ENCODE measurements around the gene MYBPC2. TPM values are rescaled to one million over a fixed set of nuclear protein-coding genes. Genes with fewer than 3 reads are reported as not detected.

The MYBPC2 gene
- total RNA-seq, 1 experiment from 2014 or later: 0.18 TPM

DNA sequence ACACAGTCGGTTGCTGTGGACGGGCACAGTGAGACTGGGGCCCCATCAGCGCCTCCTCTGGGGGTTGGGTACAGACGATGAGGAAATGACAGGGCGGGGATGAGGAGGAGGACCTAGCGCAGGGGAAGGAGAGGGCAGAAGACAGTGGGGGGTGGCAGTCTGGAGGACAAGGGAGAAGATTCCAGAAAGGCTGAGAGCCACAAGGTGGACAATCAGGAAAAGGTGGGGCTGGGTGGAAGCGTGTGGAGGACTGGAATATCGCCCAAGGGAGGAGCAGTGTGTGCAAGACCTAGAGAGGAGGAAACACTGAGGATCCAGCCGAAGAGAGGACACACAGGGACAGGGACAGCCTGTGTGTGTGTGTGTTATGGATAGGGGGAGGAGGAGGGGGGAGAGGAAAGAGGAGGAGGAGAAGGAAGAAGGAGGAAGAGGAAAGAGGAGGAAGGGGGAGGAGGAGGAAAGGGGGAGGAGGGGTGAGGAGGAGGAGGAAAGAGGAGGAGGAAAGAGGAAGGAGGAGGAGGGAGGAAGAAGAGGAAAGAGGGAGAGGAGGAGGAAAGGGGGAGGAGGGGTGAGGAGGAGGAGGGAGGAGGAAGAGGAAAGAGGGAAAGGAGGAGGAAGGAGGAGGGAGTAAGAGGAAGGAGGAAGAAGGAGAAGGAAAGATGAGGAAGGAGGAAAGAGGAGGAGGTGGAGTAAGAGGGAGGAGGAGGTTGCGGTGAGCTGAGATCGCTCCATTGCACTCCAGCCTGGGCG is 59.8 kb downstream of the MYBPC2 start:
- peak; percentile 37; the same call in 1 of the 2 replicates for ATAC-seq

DNA sequence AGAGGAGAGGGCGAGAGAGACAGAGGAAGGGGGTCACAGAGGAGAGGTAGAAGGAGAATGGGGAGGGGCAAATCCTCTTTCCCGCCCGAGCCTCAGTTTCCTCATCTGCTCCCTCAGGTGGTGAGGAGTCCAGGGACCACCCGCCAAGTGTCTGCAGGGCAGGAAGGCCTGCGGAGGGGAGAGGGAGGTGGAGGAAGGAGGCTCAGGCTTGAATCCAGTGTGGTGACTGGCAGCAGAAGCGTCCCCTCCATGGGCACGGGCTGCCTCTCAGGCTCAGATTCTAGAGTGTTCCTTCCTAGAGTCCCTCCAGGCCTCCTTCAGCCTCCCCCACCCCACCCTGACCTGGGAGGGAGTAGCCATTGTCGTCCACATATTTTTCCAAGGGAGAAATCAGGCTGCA is 60.5 kb downstream of the MYBPC2 start:
- intact Hi-C loops (cut with micrococcal nuclease; ENCODE audit: unreplicated experiment) (no loop called here), in situ Hi-C loops (cut with HindIII; ENCODE audit: low pct_unique_long_range_greater_than_20kb, low sequenced_read_pairs) (no loop called here)
- no peak for TF ChIP-seq POLR2AphosphoS5 (IDR thresholded peaks at IDR 0.05; ENCODE audit: low read depth, low read length)
- TF ChIP-seq, protein P1, sequence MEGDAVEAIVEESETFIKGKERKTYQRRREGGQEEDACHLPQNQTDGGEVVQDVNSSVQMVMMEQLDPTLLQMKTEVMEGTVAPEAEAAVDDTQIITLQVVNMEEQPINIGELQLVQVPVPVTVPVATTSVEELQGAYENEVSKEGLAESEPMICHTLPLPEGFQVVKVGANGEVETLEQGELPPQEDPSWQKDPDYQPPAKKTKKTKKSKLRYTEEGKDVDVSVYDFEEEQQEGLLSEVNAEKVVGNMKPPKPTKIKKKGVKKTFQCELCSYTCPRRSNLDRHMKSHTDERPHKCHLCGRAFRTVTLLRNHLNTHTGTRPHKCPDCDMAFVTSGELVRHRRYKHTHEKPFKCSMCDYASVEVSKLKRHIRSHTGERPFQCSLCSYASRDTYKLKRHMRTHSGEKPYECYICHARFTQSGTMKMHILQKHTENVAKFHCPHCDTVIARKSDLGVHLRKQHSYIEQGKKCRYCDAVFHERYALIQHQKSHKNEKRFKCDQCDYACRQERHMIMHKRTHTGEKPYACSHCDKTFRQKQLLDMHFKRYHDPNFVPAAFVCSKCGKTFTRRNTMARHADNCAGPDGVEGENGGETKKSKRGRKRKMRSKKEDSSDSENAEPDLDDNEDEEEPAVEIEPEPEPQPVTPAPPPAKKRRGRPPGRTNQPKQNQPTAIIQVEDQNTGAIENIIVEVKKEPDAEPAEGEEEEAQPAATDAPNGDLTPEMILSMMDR (IDR thresholded peaks at IDR 0.05): no peak
- no peak for TF ChIP-seq TCF7L2 (IDR thresholded peaks at IDR 0.05; ENCODE audit: low read depth, low read length)
- TF ChIP-seq, protein P2, sequence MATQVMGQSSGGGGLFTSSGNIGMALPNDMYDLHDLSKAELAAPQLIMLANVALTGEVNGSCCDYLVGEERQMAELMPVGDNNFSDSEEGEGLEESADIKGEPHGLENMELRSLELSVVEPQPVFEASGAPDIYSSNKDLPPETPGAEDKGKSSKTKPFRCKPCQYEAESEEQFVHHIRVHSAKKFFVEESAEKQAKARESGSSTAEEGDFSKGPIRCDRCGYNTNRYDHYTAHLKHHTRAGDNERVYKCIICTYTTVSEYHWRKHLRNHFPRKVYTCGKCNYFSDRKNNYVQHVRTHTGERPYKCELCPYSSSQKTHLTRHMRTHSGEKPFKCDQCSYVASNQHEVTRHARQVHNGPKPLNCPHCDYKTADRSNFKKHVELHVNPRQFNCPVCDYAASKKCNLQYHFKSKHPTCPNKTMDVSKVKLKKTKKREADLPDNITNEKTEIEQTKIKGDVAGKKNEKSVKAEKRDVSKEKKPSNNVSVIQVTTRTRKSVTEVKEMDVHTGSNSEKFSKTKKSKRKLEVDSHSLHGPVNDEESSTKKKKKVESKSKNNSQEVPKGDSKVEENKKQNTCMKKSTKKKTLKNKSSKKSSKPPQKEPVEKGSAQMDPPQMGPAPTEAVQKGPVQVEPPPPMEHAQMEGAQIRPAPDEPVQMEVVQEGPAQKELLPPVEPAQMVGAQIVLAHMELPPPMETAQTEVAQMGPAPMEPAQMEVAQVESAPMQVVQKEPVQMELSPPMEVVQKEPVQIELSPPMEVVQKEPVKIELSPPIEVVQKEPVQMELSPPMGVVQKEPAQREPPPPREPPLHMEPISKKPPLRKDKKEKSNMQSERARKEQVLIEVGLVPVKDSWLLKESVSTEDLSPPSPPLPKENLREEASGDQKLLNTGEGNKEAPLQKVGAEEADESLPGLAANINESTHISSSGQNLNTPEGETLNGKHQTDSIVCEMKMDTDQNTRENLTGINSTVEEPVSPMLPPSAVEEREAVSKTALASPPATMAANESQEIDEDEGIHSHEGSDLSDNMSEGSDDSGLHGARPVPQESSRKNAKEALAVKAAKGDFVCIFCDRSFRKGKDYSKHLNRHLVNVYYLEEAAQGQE (IDR thresholded peaks at IDR 0.05; ENCODE audit: insufficient read depth in 1 of 2, low read depth in 2 of 2, low read length in 1 of 2): no peak
- no peak for TF ChIP-seq SIN3A (IDR thresholded peaks at IDR 0.05; ENCODE audit: borderline replicate concordance, insufficient read depth, low read depth, low read length)
- ChIA-PET POLR2A (no interaction called here), CTCF (no interaction called here)
- H3K4me3 ChIP-seq (ENCODE audit: low read depth in 2 of 2, low read length in 2 of 2): no peak overlapping the region
- no peaks in the 10 kb centered on the region for H3K9me3 ChIP-seq (ENCODE audit: control insufficient read depth, insufficient read depth, low read depth, low read length)
- no peaks in the 10 kb centered on the region for H3K36me3 ChIP-seq (ENCODE audit: control insufficient read depth, insufficient read depth, low read length)
- H3K27me3 ChIP-seq (ENCODE audit: control insufficient read depth, insufficient read depth, low read length): no peaks in the 10 kb centered on the region
- H3K4me1 ChIP-seq (ENCODE audit: control insufficient read depth, insufficient read depth, low read length): no peaks in the 10 kb centered on the region
- H3K27ac ChIP-seq (ENCODE audit: low read length): no peak overlapping the region
- no TSS peak for BruUV-seq (replicated peaks)
- DNase-seq (ENCODE audit: low read depth, low spot score): no peak
- no peak for ATAC-seq

More for the DNA sequence above, 59.8 kb downstream of the MYBPC2 start:
- ChIA-PET CTCF (no interaction called here), POLR2A (no interaction called here)
- H3K27ac ChIP-seq (ENCODE audit: low read length): no peak overlapping the region
- no peaks in the 10 kb centered on the region for H3K27me3 ChIP-seq (ENCODE audit: control insufficient read depth, insufficient read depth, low read length)
- TF ChIP-seq, protein P2 (IDR thresholded peaks at IDR 0.05; ENCODE audit: insufficient read depth in 1 of 2, low read depth in 2 of 2, low read length in 1 of 2): no peak
- TF ChIP-seq SIN3A (IDR thresholded peaks at IDR 0.05; ENCODE audit: borderline replicate concordance, insufficient read depth, low read depth, low read length): no peak
- no peak for TF ChIP-seq POLR2AphosphoS5 (IDR thresholded peaks at IDR 0.05; ENCODE audit: low read depth, low read length)
- TF ChIP-seq, protein P1 (IDR thresholded peaks at IDR 0.05): no peak
- TF ChIP-seq TCF7L2 (IDR thresholded peaks at IDR 0.05; ENCODE audit: low read depth, low read length): no peak
- H3K4me3 ChIP-seq (ENCODE audit: low read depth in 2 of 2, low read length in 2 of 2): no peak overlapping the region
- DNase-seq (ENCODE audit: low read depth, low spot score): no peak
- intact Hi-C loops (cut with micrococcal nuclease; ENCODE audit: unreplicated experiment): no loop called here
- no TSS peak for BruUV-seq (replicated peaks)
- H3K9me3 ChIP-seq (ENCODE audit: control insufficient read depth, insufficient read depth, low read depth, low read length): no peaks in the 10 kb centered on the region
- no peaks in the 10 kb centered on the region for H3K36me3 ChIP-seq (ENCODE audit: control insufficient read depth, insufficient read depth, low read length)
- in situ Hi-C loops (cut with HindIII; ENCODE audit: low pct_unique_long_range_greater_than_20kb, low sequenced_read_pairs): no loop called here
- no peaks in the 10 kb centered on the region for H3K4me1 ChIP-seq (ENCODE audit: control insufficient read depth, insufficient read depth, low read length)
